Measurements from ENCODE around the gene SCGB3A1. TPM values are rescaled to one million over a fixed set of nuclear protein-coding genes. Genes with fewer than 3 reads are reported as not detected.

Gene SCGB3A1
- total RNA-seq, 1 experiment from 2014 or later = not detected

DNA sequence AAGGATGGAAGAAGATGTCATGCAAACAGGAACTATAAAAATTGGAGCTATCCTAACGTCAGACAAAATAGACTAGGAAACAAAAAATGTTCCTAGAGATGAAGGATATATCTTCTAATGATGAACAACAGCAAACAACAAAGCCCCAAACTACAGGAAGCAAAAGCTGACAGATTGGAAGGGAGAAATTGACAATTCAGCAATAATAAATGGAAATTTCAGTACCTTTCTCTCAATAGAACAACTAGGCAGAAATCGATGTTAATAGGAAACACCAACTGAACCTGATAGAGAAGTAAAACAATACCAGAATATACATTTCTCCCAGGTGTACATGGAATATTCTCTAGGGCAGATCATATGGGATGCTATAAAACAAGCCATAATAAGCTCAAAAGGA is 7.6 kb downstream of the SCGB3A1 start:
- ChIA-PET POLR2A (ENCODE audit: unreplicated experiment) (no interaction called here), CTCF (no interaction called here)
- intact Hi-C loops (cut with micrococcal nuclease) = no loop called here
- no peak overlapping the region for H2AFZ ChIP-seq (ENCODE audit: low read length)
- H4K20me1 ChIP-seq (ENCODE audit: low read length) = no peaks in the 10 kb centered on the region
- TF ChIP-seq, protein P1, sequence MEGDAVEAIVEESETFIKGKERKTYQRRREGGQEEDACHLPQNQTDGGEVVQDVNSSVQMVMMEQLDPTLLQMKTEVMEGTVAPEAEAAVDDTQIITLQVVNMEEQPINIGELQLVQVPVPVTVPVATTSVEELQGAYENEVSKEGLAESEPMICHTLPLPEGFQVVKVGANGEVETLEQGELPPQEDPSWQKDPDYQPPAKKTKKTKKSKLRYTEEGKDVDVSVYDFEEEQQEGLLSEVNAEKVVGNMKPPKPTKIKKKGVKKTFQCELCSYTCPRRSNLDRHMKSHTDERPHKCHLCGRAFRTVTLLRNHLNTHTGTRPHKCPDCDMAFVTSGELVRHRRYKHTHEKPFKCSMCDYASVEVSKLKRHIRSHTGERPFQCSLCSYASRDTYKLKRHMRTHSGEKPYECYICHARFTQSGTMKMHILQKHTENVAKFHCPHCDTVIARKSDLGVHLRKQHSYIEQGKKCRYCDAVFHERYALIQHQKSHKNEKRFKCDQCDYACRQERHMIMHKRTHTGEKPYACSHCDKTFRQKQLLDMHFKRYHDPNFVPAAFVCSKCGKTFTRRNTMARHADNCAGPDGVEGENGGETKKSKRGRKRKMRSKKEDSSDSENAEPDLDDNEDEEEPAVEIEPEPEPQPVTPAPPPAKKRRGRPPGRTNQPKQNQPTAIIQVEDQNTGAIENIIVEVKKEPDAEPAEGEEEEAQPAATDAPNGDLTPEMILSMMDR (conservative IDR thresholded peaks at IDR 0.05; ENCODE audit: low read depth, low read length) = no peak
- TF ChIP-seq EZH2 (IDR thresholded peaks at IDR 0.05; ENCODE audit: low read length, unreplicated experiment) = no peak
- TF ChIP-seq EZH2phosphoT487 (IDR thresholded peaks at IDR 0.05; ENCODE audit: borderline replicate concordance, low read length) = no peak
- no peak overlapping the region for H3K27ac ChIP-seq (ENCODE audit: low read length)
- H3K9me2 ChIP-seq (replicated peaks; ENCODE audit: low read length) = no peaks in the 10 kb centered on the region
- H3K9ac ChIP-seq (ENCODE audit: low read length) = no peak overlapping the region
- no peaks in the 10 kb centered on the region for H3F3A ChIP-seq (ENCODE audit: low read length, unreplicated experiment)
- BruUV-seq (replicated peaks) = no TSS peak
- H3K9me3 ChIP-seq (ENCODE audit: low read length) = no peaks in the 10 kb centered on the region
- no peaks in the 10 kb centered on the region for H3K79me2 ChIP-seq (ENCODE audit: low read length)
- no peak overlapping the region for H3K4me2 ChIP-seq (ENCODE audit: low read length)
- ATAC-seq = no peak
- DNase-seq = no peak
- no peaks in the 10 kb centered on the region for H3K4me1 ChIP-seq (ENCODE audit: insufficient read depth, low read length)
- H3K27me3 ChIP-seq (ENCODE audit: low read length) = no peaks in the 10 kb centered on the region
- no peaks in the 10 kb centered on the region for H3K36me3 ChIP-seq (ENCODE audit: low read depth, low read length)
- H3K4me3 ChIP-seq (ENCODE audit: low read length) = no peak overlapping the region

DNA sequence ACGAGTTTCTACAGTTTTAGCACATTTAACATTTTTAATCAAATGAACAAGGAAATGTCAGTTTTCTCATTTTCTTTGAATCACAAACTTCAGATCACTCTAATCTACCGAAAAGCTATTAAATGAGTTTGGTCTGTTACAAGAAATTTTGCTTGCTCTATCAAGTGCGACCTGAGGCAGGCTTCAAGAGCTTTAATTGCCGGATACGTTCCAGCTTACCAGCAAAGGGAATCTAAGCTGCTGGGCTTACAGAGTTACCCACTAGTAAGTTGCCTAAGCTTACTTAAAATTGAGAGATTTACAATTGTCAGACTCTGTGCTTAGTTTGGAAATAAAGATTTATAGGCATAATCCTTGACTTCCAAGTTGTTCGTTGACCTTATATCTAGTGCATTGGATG is 10.6 kb downstream of the SCGB3A1 start:
- no peaks in the 10 kb centered on the region for H3K27me3 ChIP-seq (ENCODE audit: low read length)
- BruUV-seq (replicated peaks) = no TSS peak
- H3K9me2 ChIP-seq (replicated peaks; ENCODE audit: low read length) = no peaks in the 10 kb centered on the region
- DNase-seq = no peak
- H3F3A ChIP-seq (ENCODE audit: low read length, unreplicated experiment) = no peaks in the 10 kb centered on the region
- H3K4me1 ChIP-seq (ENCODE audit: insufficient read depth, low read length) = no peaks in the 10 kb centered on the region
- H4K20me1 ChIP-seq (ENCODE audit: low read length) = no peaks in the 10 kb centered on the region
- no peaks in the 10 kb centered on the region for H3K36me3 ChIP-seq (ENCODE audit: low read depth, low read length)
- TF ChIP-seq, protein P1 (conservative IDR thresholded peaks at IDR 0.05; ENCODE audit: low read depth, low read length) = no peak
- TF ChIP-seq EZH2phosphoT487 (IDR thresholded peaks at IDR 0.05; ENCODE audit: borderline replicate concordance, low read length) (no peak), EZH2 (IDR thresholded peaks at IDR 0.05; ENCODE audit: low read length, unreplicated experiment) (no peak)
- CTCF ChIA-PET = no interaction called here
- no peak overlapping the region for H3K9ac ChIP-seq (ENCODE audit: low read length)
- no peak overlapping the region for H3K4me2 ChIP-seq (ENCODE audit: low read length)
- H3K79me2 ChIP-seq (ENCODE audit: low read length) = no peaks in the 10 kb centered on the region
- ATAC-seq = no peak
- H3K4me3 ChIP-seq (ENCODE audit: low read length) = no peak overlapping the region
- no peaks in the 10 kb centered on the region for H3K9me3 ChIP-seq (ENCODE audit: low read length)
- H2AFZ ChIP-seq (ENCODE audit: low read length) = no peak overlapping the region
- POLR2A ChIA-PET (ENCODE audit: unreplicated experiment) = no interaction called here
- intact Hi-C loops (cut with micrococcal nuclease) = no loop called here
- H3K27ac ChIP-seq (ENCODE audit: low read length) = no peak overlapping the region

DNA sequence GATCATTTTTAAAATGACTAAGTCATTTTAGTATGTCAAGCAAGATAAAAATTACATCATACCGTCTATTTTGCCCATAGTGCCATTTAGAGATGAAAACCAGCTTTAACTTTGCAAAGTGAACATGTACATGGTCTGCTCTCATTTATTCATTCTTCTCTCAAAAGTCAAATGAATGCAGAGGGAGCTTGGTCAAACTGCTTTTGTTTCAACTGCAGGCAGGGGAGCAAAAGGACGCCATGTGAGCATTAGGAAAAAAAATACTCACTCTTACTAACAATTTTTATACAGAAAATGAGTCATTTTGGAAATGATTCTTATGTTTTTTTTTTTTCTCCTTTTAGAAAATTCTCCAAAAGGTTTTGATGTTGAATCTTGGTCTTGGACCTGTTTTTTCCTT is 15.7 kb downstream of the SCGB3A1 start:
- H2AFZ ChIP-seq (ENCODE audit: low read length) = no peak overlapping the region
- no peak overlapping the region for H3K27ac ChIP-seq (ENCODE audit: low read length)
- no peak overlapping the region for H3K9ac ChIP-seq (ENCODE audit: low read length)
- ATAC-seq = no peak
- DNase-seq = no peak
- H3K4me3 ChIP-seq (ENCODE audit: low read length) = no peak overlapping the region
- TF ChIP-seq EZH2phosphoT487 (IDR thresholded peaks at IDR 0.05; ENCODE audit: borderline replicate concordance, low read length) = no peak
- no peak for TF ChIP-seq EZH2 (IDR thresholded peaks at IDR 0.05; ENCODE audit: low read length, unreplicated experiment)
- TF ChIP-seq, protein P1 (conservative IDR thresholded peaks at IDR 0.05; ENCODE audit: low read depth, low read length) = no peak
- no TSS peak for BruUV-seq (replicated peaks)
- ChIA-PET CTCF (no interaction called here), POLR2A (ENCODE audit: unreplicated experiment) (no interaction called here)
- H3K79me2 ChIP-seq (ENCODE audit: low read length) = no peaks in the 10 kb centered on the region
- no peaks in the 10 kb centered on the region for H4K20me1 ChIP-seq (ENCODE audit: low read length)
- intact Hi-C loops (cut with micrococcal nuclease) = no loop called here
- H3F3A ChIP-seq (ENCODE audit: low read length, unreplicated experiment) = no peaks in the 10 kb centered on the region
- no peaks in the 10 kb centered on the region for H3K9me3 ChIP-seq (ENCODE audit: low read length)
- H3K27me3 ChIP-seq (ENCODE audit: low read length) = no peaks in the 10 kb centered on the region
- peaks cover 5% of the 10 kb centered on the region for H3K36me3 ChIP-seq (ENCODE audit: low read depth, low read length)
- no peaks in the 10 kb centered on the region for H3K4me1 ChIP-seq (ENCODE audit: insufficient read depth, low read length)
- H3K4me2 ChIP-seq (ENCODE audit: low read length) = no peak overlapping the region
- no peaks in the 10 kb centered on the region for H3K9me2 ChIP-seq (replicated peaks; ENCODE audit: low read length)
